ENCODE data around the gene ATPAF2. TPM values are rescaled to one million over a fixed set of nuclear protein-coding genes. Genes with fewer than 3 reads are reported as not detected.
"Not testable (repeated sequence)": the region's sequence is repeated elsewhere in the genome, so short reads cannot be mapped to it uniquely, and the experiment has no call there.

Gene ATPAF2
- total and polyA plus RNA-seq, 8 donors = 21.3 to 38.2 (median 23.4) TPM

- intact Hi-C loops (cut with DNase I) = no loop called here
- peaks cover 0 to 19% of the 10 kb centered on the region in 2 donors for H3K36me3 ChIP-seq
- no peak overlapping the region for H3K27ac ChIP-seq
- H3K4me3 ChIP-seq = no peak overlapping the region
- no peaks in the 10 kb centered on the region for H3K4me1 ChIP-seq
- DNase-seq = no peak
- H3K27me3 ChIP-seq = no peaks in the 10 kb centered on the region
- H3K9me3 ChIP-seq = no peaks in the 10 kb centered on the region
- no peak for ATAC-seq
- no peak for TF ChIP-seq CTCF (IDR thresholded peaks at IDR 0.05)
Measured at GRCh38 chr17:18002171-18002570, 36.8 kb downstream of the ATPAF2 start.

- no peaks in the 10 kb centered on the region for H3K27me3 ChIP-seq
- no peaks in the 10 kb centered on the region for H3K9me3 ChIP-seq
- TF ChIP-seq CTCF (IDR thresholded peaks at IDR 0.05) = no peak
- H3K27ac ChIP-seq = no peak overlapping the region
- intact Hi-C loops (cut with DNase I) = no loop called here
- H3K36me3 ChIP-seq = peaks cover 0 to 8% of the 10 kb centered on the region in 2 donors
- no peaks in the 10 kb centered on the region for H3K4me1 ChIP-seq
- no peak for ATAC-seq
- H3K4me3 ChIP-seq = no peak overlapping the region
- no peak for DNase-seq
Measured at GRCh38 chr17:18000030-18000408, 38.9 kb downstream of the ATPAF2 start.

GRCh38 chr17:17999364-18000029 is 39.5 kb downstream of the ATPAF2 start:
- Histone ChIP-seq H3K9me3 (no peaks in the 10 kb centered on the region), H3K27ac (no peak overlapping the region), H3K4me1 (no peaks in the 10 kb centered on the region), H3K4me3 (no peak overlapping the region), H3K36me3 (peaks cover 0 to 5% of the 10 kb centered on the region in 2 donors), H3K27me3 (no peaks in the 10 kb centered on the region)
- no peak for TF ChIP-seq CTCF (IDR thresholded peaks at IDR 0.05)
- DNase-seq (no peak), ATAC-seq (no peak)
- intact Hi-C loops (cut with DNase I) = no loop called here

- no peak for TF ChIP-seq CTCF (IDR thresholded peaks at IDR 0.05)
- intact Hi-C loops (cut with DNase I) = no loop called here
Measured at GRCh38 chr17:17998934-17999333, 40.0 kb downstream of the ATPAF2 start.

GRCh38 chr17:17995887-17996286 is 43.1 kb downstream of the ATPAF2 start:
- H3K4me1 ChIP-seq; H3K27ac ChIP-seq; H3K9me3 ChIP-seq; H3K4me3 ChIP-seq; DNase-seq; ATAC-seq; intact Hi-C loops (cut with DNase I); H3K36me3 ChIP-seq; H3K27me3 ChIP-seq: not testable (repeated sequence)

More at GRCh38 chr17:17998934-17999333, 40.0 kb downstream of the ATPAF2 start:
- Histone ChIP-seq H3K27ac (no peak overlapping the region), H3K4me3 (no peak overlapping the region), H3K4me1 (no peaks in the 10 kb centered on the region), H3K9me3 (no peaks in the 10 kb centered on the region), H3K27me3 (no peaks in the 10 kb centered on the region), H3K36me3 (no peaks in the 10 kb centered on the region)
- DNase-seq = no peak
- ATAC-seq = no peak
